Hippocampal formation (tissue), 2 donors: Measurements from ENCODE around the gene DENND4C.
"Not testable (repeated sequence)": the region's sequence is repeated elsewhere in the genome, so short reads cannot be mapped to it uniquely, and the experiment has no call there.

Experiments used
- DNase-seq, 2 donors: peaks; one replicate each; lab custom pipeline; 2025; lab: John Stamatoyannopoulos, UW

The DENND4C gene

DNA sequence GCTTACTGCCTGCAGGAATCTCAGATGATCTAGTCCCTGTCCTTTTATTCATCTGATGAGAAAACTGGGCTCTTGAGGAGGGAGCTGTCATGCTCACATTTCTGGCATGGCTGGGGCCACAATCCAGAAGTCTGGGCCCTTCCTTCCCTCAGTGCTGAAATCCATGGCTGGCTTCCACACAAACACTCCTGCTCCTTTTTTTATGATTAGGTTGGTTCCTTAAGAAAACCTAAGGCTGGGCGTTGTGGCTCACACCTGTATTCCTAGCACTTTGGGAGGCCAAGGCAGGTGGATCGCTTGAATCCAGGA lies 179.7 kb downstream of the DENND4C start:
- no peak for DNase-seq

DNA sequence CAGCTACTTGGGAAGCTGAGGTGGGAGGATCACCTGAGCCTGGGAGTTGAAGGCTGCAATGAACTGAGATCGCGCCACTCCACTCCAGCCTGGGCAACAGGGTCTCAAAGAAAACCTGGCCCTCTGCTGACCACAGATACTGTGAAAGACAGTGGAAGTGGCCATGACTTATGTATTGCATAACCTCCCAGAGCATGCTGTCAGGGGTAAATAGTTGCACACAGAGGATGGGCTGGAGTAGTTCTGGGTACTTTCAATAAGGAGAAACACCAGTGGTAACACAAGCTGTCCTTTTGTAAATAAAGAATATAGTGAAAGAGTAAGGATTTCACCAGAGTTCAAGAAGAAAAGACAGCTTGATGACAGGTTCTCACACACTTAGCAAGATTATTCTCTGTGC lies 180.1 kb downstream of the DENND4C start:
- DNase-seq = no peak

DNA sequence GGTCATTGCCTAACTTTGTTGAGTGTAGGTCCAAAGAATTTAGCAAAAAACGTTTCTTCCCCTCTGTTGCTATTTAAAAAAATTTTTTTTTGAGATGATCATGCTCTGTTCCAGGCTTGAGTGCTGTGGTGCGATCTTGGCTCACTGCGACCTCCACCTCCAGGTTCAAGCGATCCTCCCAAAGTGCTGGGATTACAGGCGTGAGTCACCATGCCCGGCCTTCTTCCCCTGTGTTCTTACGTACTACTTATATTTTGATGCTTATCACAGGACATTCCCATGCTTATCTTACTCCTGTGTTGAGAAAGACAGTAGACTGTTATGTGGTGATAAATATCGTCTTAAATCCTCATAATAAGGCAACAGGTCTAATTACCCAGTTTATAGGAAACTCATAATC lies 180.8 kb downstream of the DENND4C start:
- no peak for DNase-seq

DNA sequence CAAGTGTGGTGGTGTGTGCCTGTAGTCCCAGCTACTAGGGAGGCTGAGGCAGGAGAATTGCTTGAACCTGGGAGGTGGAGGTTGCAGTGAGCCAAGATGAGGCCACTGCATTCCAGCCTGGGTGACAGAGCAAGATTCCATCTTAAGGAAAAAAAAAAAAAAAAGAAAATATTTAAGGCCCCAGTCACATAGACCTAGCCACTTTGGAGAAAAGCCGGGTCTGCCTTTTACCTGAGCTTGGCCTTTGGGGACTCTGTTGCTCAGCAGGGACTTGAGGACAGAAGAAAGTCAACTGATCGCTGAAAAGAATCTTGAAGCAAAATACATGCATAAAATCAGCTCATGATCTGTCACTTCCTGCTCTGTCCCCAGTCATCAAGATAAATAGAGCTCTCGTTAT lies 183.0 kb downstream of the DENND4C start:
- DNase-seq = not testable (repeated sequence)

DNA sequence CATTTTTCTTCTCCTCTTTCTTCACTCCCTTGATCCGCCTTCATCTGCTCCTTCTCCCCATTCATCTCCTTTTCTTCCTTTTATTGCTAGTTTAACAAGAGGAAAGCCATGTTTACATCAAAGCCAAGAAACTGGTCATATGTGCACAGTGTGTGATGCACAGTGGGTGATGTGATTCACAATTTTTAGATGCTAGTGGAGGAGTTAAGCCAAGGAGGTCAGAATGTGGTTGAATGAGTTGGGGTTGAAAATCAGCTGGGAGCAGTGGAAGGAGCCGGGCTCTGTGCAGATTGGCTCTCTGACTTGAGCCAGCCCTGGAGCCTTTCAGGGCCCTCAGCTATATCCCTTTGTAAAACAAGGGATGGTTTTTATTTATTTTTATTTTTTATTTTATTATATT lies 185.7 kb downstream of the DENND4C start:
- no peak for DNase-seq

DNA sequence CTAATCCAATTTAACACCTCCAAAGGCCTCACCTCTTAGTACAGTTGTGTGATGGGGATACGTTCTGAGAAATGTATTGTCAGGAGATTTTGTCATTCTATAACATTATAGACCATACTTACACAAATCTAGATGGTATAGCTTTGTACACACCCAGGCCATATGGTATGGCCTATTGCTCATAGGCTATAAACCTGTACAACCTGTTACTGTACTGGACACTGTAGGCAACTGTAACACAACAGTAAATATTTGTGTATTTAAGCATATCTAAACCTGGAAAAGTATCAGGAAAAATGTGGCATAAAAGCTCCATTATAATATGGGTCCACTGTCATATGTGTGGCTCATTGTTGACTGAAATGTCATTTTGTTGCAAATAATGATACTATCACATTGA lies 190.4 kb downstream of the DENND4C start:
- DNase-seq = no peak
